GM18907 (cell line): ENCODE measurements around the gene ZMIZ1.

Source experiments
- ATAC-seq: cut with Tn5 transposase; IDR thresholded peaks from one replicate; pipeline ENCODE4 v1.9.1; 2021; ENCODE audit warnings: mild to moderate bottlenecking, moderate library complexity; ENCODE audit not compliant: unreplicated experiment

Gene ZMIZ1

GRCh38 chr10:79344502-79345195 is 275.9 kb downstream of the ZMIZ1 start:
- ATAC-seq: no peak

- no peak for ATAC-seq
Observed at GRCh38 chr10:79345241-79346011, 276.7 kb downstream of the ZMIZ1 start.

GRCh38 chr10:79346012-79346340 is 277.2 kb downstream of the ZMIZ1 start:
- no peak for ATAC-seq

GRCh38 chr10:79346388-79347225 is 277.8 kb downstream of the ZMIZ1 start:
- no peak for ATAC-seq

GRCh38 chr10:79347226-79347893 is 278.6 kb downstream of the ZMIZ1 start, which contains the start of gene PPIF:
Gene PPIF, plus strand, starts transcription at chr10:79347469. Its CDS starts 80 bp downstream, at chr10:79347549.
- ATAC-seq: peak; percentile 82

- peak; percentile 80 for ATAC-seq
Observed at GRCh38 chr10:79347894-79348639, 279.3 kb downstream of the ZMIZ1 start.

- no peak for ATAC-seq
Observed at GRCh38 chr10:79348640-79348988, 279.8 kb downstream of the ZMIZ1 start.

- no peak for ATAC-seq
Observed at GRCh38 chr10:79349072-79349491, 280.3 kb downstream of the ZMIZ1 start.

- no peak for ATAC-seq
Observed at GRCh38 chr10:79349766-79350406, 281.1 kb downstream of the ZMIZ1 start.

GRCh38 chr10:79350407-79351154 is 281.8 kb downstream of the ZMIZ1 start:
- no peak for ATAC-seq

- ATAC-seq: no peak
Observed at GRCh38 chr10:79351332-79351731, 282.6 kb downstream of the ZMIZ1 start.

- no peak for ATAC-seq
Observed at GRCh38 chr10:79352035-79352877, 283.5 kb downstream of the ZMIZ1 start.

- no peak for ATAC-seq
Observed at GRCh38 chr10:79353000-79353406, 284.2 kb downstream of the ZMIZ1 start.

- no peak for ATAC-seq
Observed at GRCh38 chr10:79353726-79354125, 285.0 kb downstream of the ZMIZ1 start.

- ATAC-seq: no peak
Observed at GRCh38 chr10:79354141-79354540, 285.4 kb downstream of the ZMIZ1 start.

- ATAC-seq: no peak
Observed at GRCh38 chr10:79354615-79355014, 285.8 kb downstream of the ZMIZ1 start.

- no peak for ATAC-seq
Observed at GRCh38 chr10:79355420-79356017, 286.8 kb downstream of the ZMIZ1 start.

- ATAC-seq: no peak
Observed at GRCh38 chr10:79356104-79356503, 287.3 kb downstream of the ZMIZ1 start.
